Fibroblast of peridontal ligament (primary cell): ENCODE measurements around the gene CTSG.
"Not testable (repeated sequence)": the region's sequence is repeated elsewhere in the genome, so short reads cannot be mapped to it uniquely, and the experiment has no call there.

Experiments
- DNase-seq: peaks from one replicate; pipeline ENCODE4 v3.0.0-alpha.2; 2010; ENCODE audit errors: extremely low read depth

CTSG gene

GRCh38 chr14:24542346-24542936 is 33.6 kb downstream of the CTSG start:
- DNase-seq = peak; percentile 4

DNA sequence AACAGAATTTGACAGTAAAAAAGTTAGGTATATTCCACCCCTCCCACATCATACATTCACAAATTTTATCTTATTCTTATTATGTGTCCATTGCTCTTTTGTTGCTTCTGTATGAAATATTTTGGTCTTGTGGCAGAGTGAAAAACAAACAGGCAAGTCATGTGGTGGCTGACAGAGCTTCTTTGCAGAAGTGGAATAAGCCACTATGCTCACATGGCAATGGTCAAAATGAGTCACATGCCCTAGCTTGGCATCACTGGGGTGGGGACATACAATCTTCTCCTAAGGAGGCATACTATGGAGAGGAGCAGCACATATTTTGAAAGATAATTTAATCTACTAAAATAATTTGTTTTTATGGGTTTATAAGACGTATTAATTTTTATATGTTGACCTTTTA is 40.3 kb downstream of the CTSG start:
- DNase-seq = no peak

GRCh38 chr14:24534286-24534685 is 41.8 kb downstream of the CTSG start:
- DNase-seq = no peak

DNA sequence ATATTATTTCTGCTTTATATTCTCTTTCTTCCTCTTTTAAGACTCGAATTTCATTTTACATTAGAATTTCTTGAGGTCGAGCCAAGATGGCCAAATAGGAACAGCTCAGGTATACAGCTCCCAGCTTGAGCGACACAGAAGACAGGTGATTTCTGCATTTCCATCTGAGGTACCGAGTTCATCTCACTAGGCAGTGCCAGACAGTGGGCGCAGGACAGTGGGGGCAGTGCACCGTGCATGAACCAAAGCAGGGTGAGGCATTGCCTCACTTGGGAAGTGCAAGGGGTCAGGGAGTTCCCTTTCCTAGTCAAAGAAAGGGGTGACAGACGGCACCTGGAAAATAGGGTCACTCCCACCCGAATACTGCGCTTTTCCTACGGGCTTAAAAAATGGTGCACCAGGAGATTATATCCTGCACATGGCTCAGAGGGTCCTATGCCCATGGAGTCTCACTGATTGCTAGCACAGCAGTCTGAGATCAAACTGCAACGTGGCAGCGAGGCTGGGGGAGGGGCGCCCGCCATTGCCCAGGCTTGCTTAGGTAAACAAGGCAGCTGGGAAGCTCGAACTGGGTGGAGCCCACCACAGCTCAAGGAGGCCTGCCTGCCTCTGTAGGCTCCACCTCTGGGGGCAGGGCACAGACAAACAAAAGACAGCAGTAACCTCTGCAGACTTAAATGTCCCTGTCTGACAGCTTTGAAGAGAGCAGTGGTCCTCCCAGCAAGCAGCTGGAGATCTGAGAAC is 50.0 kb downstream of the CTSG start:
- not testable (repeated sequence) for DNase-seq
